ENCODE measurements around the gene PTCH1.

PTCH1 gene

DNA sequence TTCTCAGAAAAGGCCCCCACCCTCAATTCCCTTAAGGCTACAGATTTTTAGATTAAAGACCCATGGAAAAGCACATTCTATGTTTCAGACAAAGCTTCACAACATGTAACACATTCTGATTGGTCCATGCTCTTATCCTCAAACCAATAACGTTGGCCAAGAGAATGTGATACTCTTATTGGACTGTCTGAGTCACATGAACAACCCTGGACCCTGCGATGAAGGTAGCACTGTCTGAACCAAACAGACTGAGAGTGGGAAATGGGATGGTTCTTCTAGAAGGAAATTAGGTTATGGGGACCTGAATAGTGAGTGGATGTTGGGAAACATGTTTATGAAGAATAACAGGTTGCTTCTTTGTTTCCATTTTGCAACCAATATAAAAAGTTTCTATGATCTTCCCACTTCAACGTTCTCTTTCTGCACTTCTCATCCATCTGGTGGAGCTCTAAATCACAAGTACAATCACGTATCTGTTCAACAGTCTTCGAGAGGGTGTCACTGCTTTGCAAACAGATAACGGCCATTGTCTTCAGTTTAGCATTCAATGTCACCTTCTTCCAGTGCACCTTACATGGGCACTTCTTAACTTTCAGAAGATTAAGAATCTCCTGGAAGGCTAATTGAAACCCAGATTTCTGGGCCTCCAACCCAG, 81.6 kb downstream of the PTCH1 start:
- DNase-seq: no peak

GRCh38 chr9:95434116-95435073, 82.4 kb downstream of the PTCH1 start:
- DNase-seq: no peak

DNA sequence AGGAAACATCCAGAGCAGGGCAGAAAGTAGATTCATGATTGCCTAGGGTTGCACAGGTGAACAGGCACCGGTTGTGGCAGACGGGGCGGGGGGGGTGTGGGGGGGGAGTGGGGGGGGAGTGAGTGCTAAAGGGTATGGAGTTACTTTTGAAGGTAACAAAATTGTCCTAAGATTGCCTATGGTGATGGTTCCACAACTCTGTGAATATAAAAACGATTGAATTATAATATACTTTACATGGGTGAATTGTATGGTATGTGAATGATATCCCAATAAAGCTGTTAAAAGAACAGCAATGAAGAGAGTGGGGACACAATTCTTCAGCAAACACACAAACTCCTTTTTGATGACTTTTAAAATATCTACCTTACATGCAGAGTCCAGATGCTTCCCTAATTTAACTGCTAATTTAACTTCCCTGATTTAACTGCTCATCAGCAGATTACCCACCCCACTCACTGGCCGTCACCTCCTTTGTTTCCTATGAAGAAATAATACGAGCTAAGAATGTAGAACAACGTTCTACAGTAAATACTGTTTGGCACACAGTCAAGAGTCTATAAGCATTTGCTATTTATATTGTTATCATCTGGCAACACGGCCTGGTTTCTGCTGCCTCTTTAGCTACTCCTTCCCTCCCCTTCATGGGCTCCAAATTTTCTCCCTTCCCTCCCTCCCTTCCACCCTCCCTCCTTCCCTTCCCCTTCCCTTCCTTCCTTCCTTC, 83.5 kb downstream of the PTCH1 start:
- no peak for DNase-seq

DNA sequence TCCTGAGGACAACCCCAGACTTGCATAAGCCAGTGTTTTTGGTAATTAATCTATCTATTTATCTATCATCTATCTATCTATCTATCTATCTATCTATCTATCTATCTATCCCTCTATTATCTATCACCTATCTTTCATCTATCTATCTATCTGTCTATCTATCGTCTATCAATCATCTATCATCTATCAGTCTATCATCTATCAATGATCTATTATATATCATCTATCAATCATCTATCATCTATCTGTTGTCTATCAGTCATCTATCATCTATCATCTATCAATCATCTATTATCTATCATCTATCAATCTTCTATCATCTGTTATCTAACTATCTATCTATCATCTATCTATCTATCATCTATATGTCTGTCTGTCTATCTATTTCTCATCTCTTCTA, 85.5 kb downstream of the PTCH1 start:
- no peak for DNase-seq

DNA sequence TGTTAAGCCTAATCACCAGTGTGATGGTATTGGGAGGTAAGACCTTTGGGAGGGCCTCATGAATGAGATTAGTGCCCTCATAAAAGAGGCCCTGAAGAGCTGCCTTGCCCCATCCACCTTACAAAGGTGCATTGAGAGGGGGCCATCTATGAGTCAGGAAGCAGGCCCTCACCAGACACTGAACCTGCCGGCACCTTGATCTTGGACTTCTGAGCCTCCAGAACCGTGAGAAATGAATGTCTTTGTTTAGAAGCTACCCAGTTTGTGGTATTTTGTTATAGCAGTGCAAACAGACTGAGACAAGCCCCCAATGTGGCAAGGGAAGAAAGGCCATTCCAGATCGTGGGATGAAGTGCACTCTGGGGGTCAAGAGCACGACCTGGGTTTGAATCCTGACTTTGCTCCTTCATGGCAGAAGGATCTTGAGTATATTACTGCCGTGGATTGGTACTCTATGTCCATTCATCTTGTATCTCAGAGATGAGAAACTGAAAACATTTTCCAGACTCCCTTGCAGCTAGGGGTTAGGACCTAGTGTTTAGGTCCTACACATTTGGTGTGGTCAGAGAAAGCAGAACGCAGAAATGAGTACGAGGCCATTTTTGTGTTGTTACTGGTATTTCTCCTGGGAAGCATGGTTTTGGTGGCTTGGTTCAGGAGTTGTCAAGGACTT, 86.7 kb downstream of the PTCH1 start:
- DNase-seq: no peak

GRCh38 chr9:95429096-95429495, 87.7 kb downstream of the PTCH1 start:
- no peak for DNase-seq

DNA sequence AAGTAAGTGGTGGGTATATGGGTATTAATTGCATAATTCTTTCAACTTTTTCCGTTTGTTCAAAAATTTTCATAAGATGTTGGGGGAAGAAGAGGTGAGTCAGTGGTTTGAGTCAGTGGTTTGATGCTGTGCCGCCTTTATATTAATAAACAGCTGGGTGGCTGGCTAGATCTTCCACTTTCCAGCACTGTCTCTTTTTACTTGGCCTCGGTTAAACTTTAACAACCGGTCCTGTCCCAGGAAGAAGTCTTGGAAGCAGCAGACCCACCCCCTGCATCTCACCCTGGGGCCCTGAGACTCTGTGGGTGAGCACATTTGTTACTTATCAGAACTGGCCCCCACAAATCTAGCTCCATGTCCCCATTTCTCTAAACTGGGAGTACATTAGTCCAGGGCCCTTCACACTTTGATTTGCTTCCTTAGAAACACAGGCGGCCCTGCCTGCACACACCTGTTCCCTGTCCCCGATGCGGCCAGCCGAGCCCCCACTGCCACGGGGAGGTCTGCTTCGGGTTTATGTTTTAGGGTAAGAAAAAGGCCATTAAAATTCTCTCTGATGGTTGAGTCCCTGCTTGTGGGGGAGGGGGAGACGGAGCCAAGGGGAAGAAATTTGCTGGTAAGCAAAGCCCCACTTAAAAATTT, 90.7 kb downstream of the PTCH1 start:
- DNase-seq: no peak

DNA sequence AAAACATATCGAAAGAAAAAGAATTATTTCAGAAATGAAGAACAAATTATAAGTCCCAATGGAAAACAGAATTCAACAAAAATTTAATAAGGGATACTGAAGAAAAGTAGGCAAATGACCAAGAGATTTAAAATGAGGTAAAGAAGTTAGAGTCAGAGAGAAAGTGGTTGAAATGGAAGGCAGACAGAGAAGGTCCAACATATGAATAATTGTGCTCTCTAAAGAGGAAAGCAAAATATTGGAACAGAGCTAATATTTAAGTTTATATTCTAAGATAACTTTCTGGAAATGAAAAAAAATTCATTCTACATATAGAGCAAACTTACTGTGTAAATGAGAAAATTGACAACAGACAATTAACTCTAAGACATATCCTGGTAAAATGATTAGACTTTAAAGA, 94.1 kb downstream of the PTCH1 start:
- no peak for DNase-seq

DNA sequence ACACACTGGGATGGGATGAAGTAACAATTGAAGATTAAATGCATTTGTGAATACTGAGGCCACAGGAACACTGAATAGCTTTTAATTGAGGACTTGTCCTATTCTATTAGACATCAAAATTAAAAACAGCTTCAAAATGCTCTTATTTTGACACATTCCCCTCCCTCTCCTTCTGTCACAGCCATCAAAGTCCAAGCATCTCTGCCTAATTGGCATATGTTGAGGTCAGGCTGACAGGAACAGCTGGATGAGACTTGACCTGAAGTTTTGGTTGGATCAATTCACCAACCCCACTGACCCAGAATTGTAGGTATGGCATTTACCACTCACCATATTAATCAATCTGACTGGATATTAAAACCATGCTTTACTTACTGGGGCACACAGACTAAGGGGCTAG, 96.3 kb downstream of the PTCH1 start:
- DNase-seq: no peak

GRCh38 chr9:95419444-95419843, 97.3 kb downstream of the PTCH1 start:
- no peak for DNase-seq

- DNase-seq: no peak
These were observed 101.6 kb downstream of the PTCH1 start for GRCh38 chr9:95415158-95415557.

GRCh38 chr9:95413793-95414192, 103.0 kb downstream of the PTCH1 start:
- DNase-seq: no peak

DNA sequence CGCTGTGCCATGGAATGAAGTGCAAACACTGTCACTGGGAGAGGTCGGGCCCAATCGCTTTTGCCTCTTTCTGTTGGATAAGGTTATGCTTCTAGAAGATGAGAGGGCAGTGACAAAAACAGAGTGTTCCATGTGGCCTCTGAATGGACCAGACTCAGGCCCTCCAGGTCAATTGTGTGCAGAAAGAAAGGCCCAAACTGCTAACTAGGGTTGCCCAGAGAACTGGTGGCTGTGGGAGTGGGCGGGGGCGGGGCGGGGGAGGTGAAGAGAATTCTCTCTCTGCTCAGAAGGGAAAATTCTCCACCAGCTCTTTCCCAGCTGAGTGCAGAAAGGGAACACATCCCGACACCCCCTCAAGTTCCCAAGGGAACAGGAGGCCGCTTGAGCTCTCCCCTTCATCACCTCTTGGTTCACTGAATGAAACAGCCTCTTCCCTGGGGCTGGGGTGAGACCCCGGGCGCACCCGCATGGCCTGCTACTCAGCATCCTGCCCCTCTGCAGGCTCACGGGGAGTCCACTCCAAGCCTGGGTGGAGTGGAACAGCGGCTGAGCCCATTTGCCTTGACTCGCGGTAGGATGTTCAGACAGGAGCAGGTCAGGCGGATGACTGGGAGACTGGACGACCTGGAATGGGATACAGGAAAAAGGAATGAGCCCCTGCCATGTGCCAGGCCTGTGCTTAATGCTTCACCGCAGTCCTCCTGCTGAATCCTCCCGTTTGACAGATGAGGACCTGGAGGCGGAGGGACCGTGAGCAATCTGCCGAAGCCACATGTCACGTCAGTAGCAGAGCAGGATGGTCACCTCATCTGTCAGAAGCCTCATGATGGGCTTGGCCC, 105.5 kb downstream of the PTCH1 start:
- DNase-seq: no peak

GRCh38 chr9:95409650-95410426, 106.9 kb downstream of the PTCH1 start:
- no peak for DNase-seq

DNA sequence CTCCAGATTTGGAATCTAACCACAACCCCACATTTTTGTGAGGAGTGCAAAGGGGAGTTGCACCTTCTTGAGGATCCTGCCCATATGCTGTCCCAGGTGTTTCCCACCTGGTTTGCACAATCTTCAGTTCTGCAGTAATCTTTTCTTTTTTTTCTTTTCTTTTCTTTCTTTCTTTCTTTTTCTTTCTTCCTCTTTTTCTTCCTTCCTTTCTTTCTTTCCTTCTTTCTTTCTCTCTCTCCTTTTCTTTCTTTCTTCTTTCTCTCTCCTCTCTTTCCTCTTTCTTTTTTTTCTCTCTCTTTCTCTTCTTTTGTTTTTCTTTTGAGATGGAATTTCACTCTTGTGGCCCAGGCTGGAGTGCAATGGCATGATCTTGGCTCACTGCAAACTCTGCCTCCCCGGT, 109.2 kb downstream of the PTCH1 start:
- no peak for DNase-seq

- DNase-seq: no peak
These were observed 110.7 kb downstream of the PTCH1 start for GRCh38 chr9:95406121-95406520.

DNA sequence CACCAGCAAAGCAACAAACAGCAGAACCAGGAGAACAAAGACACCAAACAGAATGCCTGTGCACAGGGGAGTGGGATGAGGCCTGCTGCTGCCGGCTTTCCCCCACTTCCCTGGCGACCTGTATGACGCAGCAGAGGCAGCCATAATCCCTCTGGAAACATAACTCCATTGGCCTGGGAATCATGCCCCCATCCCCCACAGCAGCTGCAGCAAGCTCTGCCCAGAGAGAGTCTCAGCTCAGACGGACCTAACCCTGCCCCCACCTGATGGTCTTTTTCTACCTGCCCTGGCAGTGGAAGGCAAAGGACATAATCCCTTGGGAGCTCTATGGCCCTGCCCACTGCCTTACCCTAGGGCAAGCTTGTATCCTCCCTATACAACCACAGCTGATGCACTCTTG, 117.5 kb downstream of the PTCH1 start:
- no peak for DNase-seq

Data from stimulated activated CD4-positive, alpha-beta T cell treated with anti-CD3 and anti-CD28 coated beads, Interleukin-4, amount 100 ng/mL, for 4 hours (primary cell).